ENCODE measurements around the gene SORCS3. TPM values are rescaled to one million over a fixed set of nuclear protein-coding genes. Genes with fewer than 3 reads are reported as not detected.

Gene SORCS3
- polyA plus RNA-seq, 1 donor (not counting 4 experiments of a cell fraction or from before 2014, with no cell fraction given) = not detected

DNA sequence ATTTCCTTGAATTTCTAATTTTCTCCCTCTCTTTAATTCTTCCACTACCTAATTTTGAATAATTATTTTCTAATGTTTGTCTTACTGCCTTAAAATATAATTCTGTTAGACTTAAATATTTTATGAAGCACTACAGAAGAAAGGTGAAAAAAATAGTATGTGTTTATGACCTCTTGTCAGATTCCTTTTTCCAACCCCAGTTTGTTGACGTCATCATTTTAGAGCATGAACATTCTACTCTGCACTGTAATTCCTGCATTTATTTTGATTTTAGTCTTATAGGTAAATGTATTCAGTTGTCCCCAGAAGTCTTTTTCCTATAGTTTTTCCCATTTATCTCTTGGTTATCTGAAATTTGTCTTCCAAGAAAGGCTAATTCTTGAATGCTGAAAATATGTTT is 468.1 kb downstream of the SORCS3 start:
- FAIRE-seq (no peak), DNase-seq (ENCODE audit: low read depth, low spot score) (no peak)
- Histone ChIP-seq H3K9me3 (ENCODE audit: control insufficient read depth, low read depth, low read length) (no peaks in the 10 kb centered on the region), H4K20me1 (ENCODE audit: control insufficient read depth, extremely low read depth, insufficient read depth, low read length) (no peaks in the 10 kb centered on the region), H3K4me2 (ENCODE audit: control insufficient read depth, extremely low read depth, insufficient read depth, low read depth, low read length) (no peak overlapping the region), H2AFZ (ENCODE audit: control insufficient read depth, low read length) (no peak overlapping the region), H3K36me3 (ENCODE audit: control insufficient read depth in 2 of 2, extremely low read depth in 1 of 2, insufficient read depth in 2 of 2, low read length in 2 of 2) (no peaks in the 10 kb centered on the region), H3K9me1 (ENCODE audit: control insufficient read depth, extremely low read depth, insufficient read depth, low read length) (no peaks in the 10 kb centered on the region), H3K79me2 (ENCODE audit: control insufficient read depth, insufficient read depth, low read length) (no peaks in the 10 kb centered on the region), H3K4me1 (ENCODE audit: control insufficient read depth, extremely low read depth, insufficient read depth, low read length) (no peaks in the 10 kb centered on the region), H3K4me3 (ENCODE audit: control insufficient read depth in 2 of 3, extremely low read depth in 1 of 3, insufficient read depth in 2 of 3, low read depth in 1 of 3, low read length in 3 of 3) (no peak overlapping the region), H3K27me3 (ENCODE audit: control insufficient read depth, extremely low read depth, insufficient read depth, low read length) (no peaks in the 10 kb centered on the region), H3K9ac (ENCODE audit: control insufficient read depth, extremely low read depth, insufficient read depth, low read length) (no peak overlapping the region), H3K27ac (ENCODE audit: control insufficient read depth, insufficient read depth, low read length) (no peak overlapping the region)
- TF ChIP-seq, protein P1, sequence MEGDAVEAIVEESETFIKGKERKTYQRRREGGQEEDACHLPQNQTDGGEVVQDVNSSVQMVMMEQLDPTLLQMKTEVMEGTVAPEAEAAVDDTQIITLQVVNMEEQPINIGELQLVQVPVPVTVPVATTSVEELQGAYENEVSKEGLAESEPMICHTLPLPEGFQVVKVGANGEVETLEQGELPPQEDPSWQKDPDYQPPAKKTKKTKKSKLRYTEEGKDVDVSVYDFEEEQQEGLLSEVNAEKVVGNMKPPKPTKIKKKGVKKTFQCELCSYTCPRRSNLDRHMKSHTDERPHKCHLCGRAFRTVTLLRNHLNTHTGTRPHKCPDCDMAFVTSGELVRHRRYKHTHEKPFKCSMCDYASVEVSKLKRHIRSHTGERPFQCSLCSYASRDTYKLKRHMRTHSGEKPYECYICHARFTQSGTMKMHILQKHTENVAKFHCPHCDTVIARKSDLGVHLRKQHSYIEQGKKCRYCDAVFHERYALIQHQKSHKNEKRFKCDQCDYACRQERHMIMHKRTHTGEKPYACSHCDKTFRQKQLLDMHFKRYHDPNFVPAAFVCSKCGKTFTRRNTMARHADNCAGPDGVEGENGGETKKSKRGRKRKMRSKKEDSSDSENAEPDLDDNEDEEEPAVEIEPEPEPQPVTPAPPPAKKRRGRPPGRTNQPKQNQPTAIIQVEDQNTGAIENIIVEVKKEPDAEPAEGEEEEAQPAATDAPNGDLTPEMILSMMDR (optimal IDR thresholded peaks at IDR 0.05 in 1 of 3, IDR thresholded peaks at IDR 0.05 in 1 of 3, conservative IDR thresholded peaks at IDR 0.05 in 1 of 3; ENCODE audit: extremely low read depth in 1 of 3, insufficient read depth in 2 of 3, low read length in 3 of 3) = no peak
- no peak for TF ChIP-seq EZH2 (IDR thresholded peaks at IDR 0.05; ENCODE audit: low read length)
- dilution Hi-C loops (cut with MboI; ENCODE audit: extremely low pct_ligation_motif_present, low sequenced_read_pairs) = no loop called here

GRCh38 chr10:105112862-105113261 is 471.8 kb downstream of the SORCS3 start:
- Histone ChIP-seq H3K9me3 (ENCODE audit: control insufficient read depth, low read depth, low read length) (no peaks in the 10 kb centered on the region), H3K4me3 (ENCODE audit: control insufficient read depth in 2 of 3, extremely low read depth in 1 of 3, insufficient read depth in 2 of 3, low read depth in 1 of 3, low read length in 3 of 3) (no peak overlapping the region), H3K27ac (ENCODE audit: control insufficient read depth, insufficient read depth, low read length) (no peak overlapping the region), H4K20me1 (ENCODE audit: control insufficient read depth, extremely low read depth, insufficient read depth, low read length) (no peaks in the 10 kb centered on the region), H3K4me2 (ENCODE audit: control insufficient read depth, extremely low read depth, insufficient read depth, low read depth, low read length) (no peak overlapping the region), H2AFZ (ENCODE audit: control insufficient read depth, low read length) (no peak overlapping the region), H3K9ac (ENCODE audit: control insufficient read depth, extremely low read depth, insufficient read depth, low read length) (no peak overlapping the region), H3K9me1 (ENCODE audit: control insufficient read depth, extremely low read depth, insufficient read depth, low read length) (no peaks in the 10 kb centered on the region), H3K4me1 (ENCODE audit: control insufficient read depth, extremely low read depth, insufficient read depth, low read length) (no peaks in the 10 kb centered on the region), H3K36me3 (ENCODE audit: control insufficient read depth in 2 of 2, extremely low read depth in 1 of 2, insufficient read depth in 2 of 2, low read length in 2 of 2) (no peaks in the 10 kb centered on the region), H3K79me2 (ENCODE audit: control insufficient read depth, insufficient read depth, low read length) (no peaks in the 10 kb centered on the region), H3K27me3 (ENCODE audit: control insufficient read depth, extremely low read depth, insufficient read depth, low read length) (no peaks in the 10 kb centered on the region)
- TF ChIP-seq, protein P1 (optimal IDR thresholded peaks at IDR 0.05 in 1 of 3, IDR thresholded peaks at IDR 0.05 in 1 of 3, conservative IDR thresholded peaks at IDR 0.05 in 1 of 3; ENCODE audit: extremely low read depth in 1 of 3, insufficient read depth in 2 of 3, low read length in 3 of 3) = no peak
- TF ChIP-seq EZH2 (IDR thresholded peaks at IDR 0.05; ENCODE audit: low read length) = no peak
- dilution Hi-C loops (cut with MboI; ENCODE audit: extremely low pct_ligation_motif_present, low sequenced_read_pairs) = no loop called here
- DNase-seq (ENCODE audit: low read depth, low spot score) (no peak), FAIRE-seq (no peak)
